ENCODE results near the gene ASRGL1.

ASRGL1 gene

DNA sequence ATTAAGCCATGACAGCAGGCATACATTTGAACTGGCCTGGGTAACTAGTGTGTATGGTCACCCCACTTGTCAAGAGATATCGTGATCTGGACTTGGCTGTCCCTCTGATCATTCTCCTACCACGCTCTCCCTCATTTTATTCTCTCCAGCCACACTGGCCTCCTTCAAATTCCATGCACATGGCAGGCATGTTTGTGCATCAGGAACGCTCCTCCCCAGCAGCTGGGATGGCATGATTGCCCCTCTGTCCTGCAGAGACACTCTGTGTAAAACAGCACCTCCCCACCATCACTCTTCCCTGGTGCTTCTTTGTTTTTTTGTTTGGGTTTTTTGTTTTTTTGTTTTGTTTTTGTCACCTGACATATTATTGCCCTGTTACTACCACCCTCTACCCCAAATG lies 50.1 kb downstream of the ASRGL1 start:
- no peaks in the 10 kb centered on the region for H3K36me3 ChIP-seq
- H3K9me3 ChIP-seq (replicated peaks in 1 of 11): no peaks in the 10 kb centered on the region
- H3K9ac ChIP-seq: no peak overlapping the region
- H3K4me3 ChIP-seq: no peak overlapping the region
- no peaks in the 10 kb centered on the region for H4K20me1 ChIP-seq
- no peaks in the 10 kb centered on the region for H3K27me3 ChIP-seq
- no peak overlapping the region for H3K4me2 ChIP-seq
- peaks cover 0 to 11% (median 0%) of the 10 kb centered on the region in 10 experiments; a peak in 8 of 20 replicates for H3K4me1 ChIP-seq
- no peak overlapping the region for H3K27ac ChIP-seq
- no peak for TF ChIP-seq Cebpa-rat (IDR thresholded peaks at IDR 0.05)

GRCh38 chr11:62388999-62389398 lies 51.8 kb downstream of the ASRGL1 start:
- Histone ChIP-seq H3K9me3 (replicated peaks in 1 of 11) (no peaks in the 10 kb centered on the region), H4K20me1 (no peaks in the 10 kb centered on the region), H3K4me2 (no peak overlapping the region), H3K4me3 (no peak overlapping the region), H3K9ac (no peak overlapping the region), H3K4me1 (peaks cover 0 to 11% (median 0%) of the 10 kb centered on the region in 10 experiments; a peak in 8 of 20 replicates), H3K27ac (no peak overlapping the region), H3K27me3 (no peaks in the 10 kb centered on the region), H3K36me3 (no peaks in the 10 kb centered on the region)
- no peak for TF ChIP-seq Cebpa-rat (IDR thresholded peaks at IDR 0.05)

DNA sequence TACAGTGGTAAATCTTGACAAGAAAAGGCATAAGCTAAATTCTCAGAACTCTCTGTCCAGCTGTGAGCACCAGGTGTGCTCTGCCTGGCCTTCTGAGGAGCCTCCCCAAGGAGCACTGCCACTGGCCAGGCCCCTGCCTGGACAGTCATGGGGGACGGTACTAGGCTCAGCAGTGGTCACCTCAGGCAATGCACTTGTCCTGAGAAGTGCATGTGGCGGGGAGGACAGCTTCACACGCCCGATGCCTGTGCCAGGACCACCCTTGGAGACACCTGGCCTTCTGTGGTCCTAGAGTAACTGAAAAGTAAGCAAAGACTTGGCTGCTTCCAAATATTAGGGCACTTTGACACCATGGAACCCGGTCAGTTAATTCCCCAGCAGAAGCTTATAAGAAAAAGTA lies 53.0 kb downstream of the ASRGL1 start:
- Histone ChIP-seq H3K27me3 (no peaks in the 10 kb centered on the region), H3K36me3 (no peaks in the 10 kb centered on the region), H3K4me1 (peaks cover 0 to 17% (median 2%) of the 10 kb centered on the region in 10 experiments; a peak in 10 of 20 replicates), H3K9me3 (replicated peaks in 1 of 11) (no peaks in the 10 kb centered on the region), H3K27ac (no peak overlapping the region), H3K9ac (peak overlapping the region in 1 of 11 experiments; percentile 43; a peak in 1 of 22 replicates), H4K20me1 (no peaks in the 10 kb centered on the region; a peak in 1 of 22 replicates), H3K4me3 (no peak overlapping the region), H3K4me2 (peak overlapping the region in 3 of 11 experiments; percentile 8 to 55 (median 18); a peak in 4 of 22 replicates)
- no peak for TF ChIP-seq Cebpa-rat (IDR thresholded peaks at IDR 0.05)

GRCh38 chr11:62390722-62391121 lies 53.5 kb downstream of the ASRGL1 start:
- Histone ChIP-seq H3K9ac (no peak overlapping the region), H3K4me3 (no peak overlapping the region), H3K4me1 (peaks cover 0 to 20% (median 2%) of the 10 kb centered on the region in 10 experiments; a peak in 10 of 20 replicates), H3K4me2 (peak overlapping the region in 3 of 11 experiments; percentile 8 to 55 (median 18); a peak in 4 of 22 replicates), H4K20me1 (no peaks in the 10 kb centered on the region; a peak in 1 of 22 replicates), H3K27me3 (no peaks in the 10 kb centered on the region), H3K9me3 (replicated peaks in 1 of 11) (no peaks in the 10 kb centered on the region), H3K36me3 (no peaks in the 10 kb centered on the region), H3K27ac (no peak overlapping the region)
- TF ChIP-seq Cebpa-rat (IDR thresholded peaks at IDR 0.05): no peak; a peak in 1 of 22 replicates

- TF ChIP-seq Cebpa-rat (IDR thresholded peaks at IDR 0.05): no peak
- H3K27ac ChIP-seq: no peak overlapping the region
Measured at GRCh38 chr11:62391642-62392425, 54.6 kb downstream of the ASRGL1 start.

DNA sequence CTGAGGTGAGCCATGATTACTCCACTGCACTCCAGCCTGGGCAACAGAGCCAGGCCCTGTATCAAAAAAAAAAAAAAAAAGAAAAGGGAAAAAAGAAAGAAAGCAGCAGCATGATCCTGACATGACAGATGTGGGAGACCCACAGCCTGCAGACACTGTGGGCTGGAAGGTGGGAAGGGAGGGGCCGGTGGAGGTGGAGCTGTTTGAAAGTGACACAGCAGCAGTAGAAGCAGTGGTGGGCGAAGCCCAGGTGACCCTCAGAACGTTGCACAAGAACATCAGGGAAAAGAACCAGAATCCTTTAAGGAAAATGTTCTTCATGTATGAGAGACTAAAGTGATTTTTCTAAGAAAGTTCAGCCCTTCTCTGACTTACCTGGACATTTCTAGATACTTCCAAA lies 55.3 kb downstream of the ASRGL1 start:
- no peaks in the 10 kb centered on the region for H3K36me3 ChIP-seq
- no peaks in the 10 kb centered on the region for H3K9me3 ChIP-seq (replicated peaks in 1 of 11)
- H3K4me2 ChIP-seq: no peak overlapping the region
- no peaks in the 10 kb centered on the region; a peak in 1 of 22 replicates for H4K20me1 ChIP-seq
- peaks cover 8 to 29% (median 11%) of the 10 kb centered on the region in 10 experiments for H3K4me1 ChIP-seq
- H3K9ac ChIP-seq: no peak overlapping the region; a peak in 1 of 22 replicates
- H3K4me3 ChIP-seq: no peak overlapping the region
- no peak overlapping the region for H3K27ac ChIP-seq
- TF ChIP-seq Cebpa-rat (IDR thresholded peaks at IDR 0.05): no peak
- H3K27me3 ChIP-seq: no peaks in the 10 kb centered on the region

More at GRCh38 chr11:62391642-62392425, 54.6 kb downstream of the ASRGL1 start:
- H3K4me1 ChIP-seq: peaks cover 1 to 23% (median 5%) of the 10 kb centered on the region in 10 experiments; a peak in 15 of 20 replicates
- H3K4me2 ChIP-seq: no peak overlapping the region
- no peaks in the 10 kb centered on the region for H3K27me3 ChIP-seq
- H3K9me3 ChIP-seq (replicated peaks in 1 of 11): no peaks in the 10 kb centered on the region
- H4K20me1 ChIP-seq: no peaks in the 10 kb centered on the region; a peak in 1 of 22 replicates
- H3K9ac ChIP-seq: no peak overlapping the region
- no peak overlapping the region for H3K4me3 ChIP-seq
- no peaks in the 10 kb centered on the region for H3K36me3 ChIP-seq

DNA sequence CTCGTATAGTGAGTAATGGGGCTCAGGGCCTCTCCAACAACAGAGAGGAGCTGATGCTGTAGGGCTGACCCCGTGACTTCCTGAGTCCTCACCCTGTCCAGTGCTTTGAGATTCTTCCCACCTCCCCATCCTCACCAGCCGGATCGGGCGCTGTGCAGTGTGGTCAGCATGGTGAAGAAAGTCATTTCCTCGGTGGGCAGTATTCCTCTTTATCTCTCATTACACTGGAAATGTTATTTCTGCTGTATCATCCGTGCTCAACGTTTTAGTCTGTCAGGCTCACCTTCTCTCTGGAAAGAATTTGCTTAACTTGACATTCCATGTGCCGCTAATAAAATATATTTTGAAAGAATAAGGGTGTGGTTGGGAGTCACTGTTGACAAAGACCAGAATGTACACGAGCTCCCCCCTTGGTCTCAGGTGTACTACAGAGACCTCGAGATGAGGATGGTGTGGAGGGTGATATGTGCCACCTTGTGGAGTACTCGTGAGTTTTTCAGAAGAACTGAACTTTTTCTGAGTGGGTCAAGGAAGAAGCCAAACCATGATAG lies 55.9 kb downstream of the ASRGL1 start:
- TF ChIP-seq Cebpa-rat (IDR thresholded peaks at IDR 0.05): no peak
- Histone ChIP-seq H3K9me3 (replicated peaks in 1 of 11) (no peaks in the 10 kb centered on the region), H3K4me3 (no peak overlapping the region), H3K36me3 (no peaks in the 10 kb centered on the region), H3K4me2 (no peak overlapping the region), H4K20me1 (no peaks in the 10 kb centered on the region; a peak in 1 of 22 replicates), H3K27ac (no peak overlapping the region), H3K9ac (no peak overlapping the region; a peak in 2 of 22 replicates), H3K4me1 (peaks cover 14 to 36% (median 18%) of the 10 kb centered on the region in 10 experiments), H3K27me3 (no peaks in the 10 kb centered on the region)

- Histone ChIP-seq H4K20me1 (no peaks in the 10 kb centered on the region; a peak in 1 of 22 replicates), H3K9ac (no peak overlapping the region; a peak in 1 of 22 replicates), H3K9me3 (replicated peaks in 1 of 11) (no peaks in the 10 kb centered on the region), H3K27me3 (no peaks in the 10 kb centered on the region), H3K4me3 (no peak overlapping the region), H3K27ac (no peak overlapping the region), H3K4me2 (no peak overlapping the region), H3K36me3 (no peaks in the 10 kb centered on the region), H3K4me1 (peaks cover 20 to 42% (median 24%) of the 10 kb centered on the region in 10 experiments)
- no peak for TF ChIP-seq Cebpa-rat (IDR thresholded peaks at IDR 0.05)
Measured at GRCh38 chr11:62393735-62394134, 56.5 kb downstream of the ASRGL1 start.

DNA sequence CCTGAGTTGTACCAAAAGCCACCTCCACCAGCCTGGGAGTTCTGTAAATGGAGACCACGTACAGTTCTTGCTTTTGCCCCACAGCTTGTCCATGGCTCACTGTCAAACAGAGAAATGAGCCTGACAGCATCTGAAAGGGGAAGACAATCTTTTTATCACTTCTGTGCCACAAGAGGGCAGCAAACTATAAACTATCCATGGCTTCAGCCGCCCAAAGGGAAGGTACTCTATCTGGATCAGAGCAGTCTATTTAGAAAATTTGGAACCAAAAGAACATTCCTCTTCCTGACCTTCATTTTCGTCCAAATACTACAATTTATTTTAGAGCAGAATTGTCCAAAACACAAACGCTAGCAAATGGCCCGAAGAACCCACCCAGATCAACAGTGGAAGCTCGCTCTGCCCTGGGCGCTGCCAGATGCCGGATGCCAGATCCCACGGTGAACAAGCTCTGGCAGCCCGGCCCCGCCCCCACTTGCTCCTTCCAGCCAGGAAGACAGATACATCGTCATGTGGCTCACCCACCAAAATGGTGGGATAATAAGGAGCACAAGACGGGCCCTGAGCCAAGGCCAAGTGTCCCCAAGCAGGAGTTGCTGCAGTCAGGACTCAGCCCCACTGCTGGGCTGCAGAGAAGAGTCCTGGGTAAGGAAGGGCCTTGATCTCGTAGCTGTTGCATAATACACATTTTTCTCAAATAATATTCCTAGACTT lies 57.7 kb downstream of the ASRGL1 start:
- Histone ChIP-seq H4K20me1 (no peaks in the 10 kb centered on the region; a peak in 1 of 22 replicates), H3K9ac (no peak overlapping the region), H3K4me1 (peaks cover 23 to 50% (median 31%) of the 10 kb centered on the region in 10 experiments), H3K4me2 (peak overlapping the region in 3 of 11 experiments; percentile 3 to 36 (median 32); a peak in 2 of 22 replicates), H3K4me3 (no peak overlapping the region), H3K36me3 (no peaks in the 10 kb centered on the region), H3K9me3 (replicated peaks in 1 of 11) (no peaks in the 10 kb centered on the region), H3K27ac (peak overlapping the region in 2 of 11 experiments; percentile 7 to 17; a peak in 3 of 22 replicates), H3K27me3 (no peaks in the 10 kb centered on the region)
- TF ChIP-seq Cebpa-rat (IDR thresholded peaks at IDR 0.05): no peak

Measured in BLaER1 treated with 17β-estradiol and CSF1 and Interleukin-3, amounts not matched to agents 10 nM and 100 nM (cell line).